ENCODE measurements around the gene SRGAP2C.
"Not testable (repeated sequence)": the region's sequence is repeated elsewhere in the genome, so short reads cannot be mapped to it uniquely, and the experiment has no call there.

The SRGAP2C gene

DNA sequence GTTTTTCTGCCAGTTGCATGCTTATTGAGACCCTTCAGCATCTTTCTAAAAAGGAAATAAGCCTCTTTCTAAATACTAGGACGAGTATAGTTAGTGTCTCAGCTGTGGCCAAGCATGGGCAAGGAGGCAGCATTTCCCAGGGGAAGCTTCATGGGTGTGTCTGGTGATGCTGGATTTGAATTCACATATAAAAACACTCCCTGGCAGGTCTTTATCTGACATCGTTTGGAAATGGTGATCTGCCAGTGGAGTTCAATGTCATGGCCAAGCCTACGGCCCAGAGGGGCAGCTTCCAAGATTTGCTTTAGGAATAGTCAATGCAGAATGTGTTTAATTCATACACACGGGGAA is 94.7 kb downstream of the SRGAP2C start:
- DNase-seq (ENCODE audit: low read depth) = not testable (repeated sequence)

DNA sequence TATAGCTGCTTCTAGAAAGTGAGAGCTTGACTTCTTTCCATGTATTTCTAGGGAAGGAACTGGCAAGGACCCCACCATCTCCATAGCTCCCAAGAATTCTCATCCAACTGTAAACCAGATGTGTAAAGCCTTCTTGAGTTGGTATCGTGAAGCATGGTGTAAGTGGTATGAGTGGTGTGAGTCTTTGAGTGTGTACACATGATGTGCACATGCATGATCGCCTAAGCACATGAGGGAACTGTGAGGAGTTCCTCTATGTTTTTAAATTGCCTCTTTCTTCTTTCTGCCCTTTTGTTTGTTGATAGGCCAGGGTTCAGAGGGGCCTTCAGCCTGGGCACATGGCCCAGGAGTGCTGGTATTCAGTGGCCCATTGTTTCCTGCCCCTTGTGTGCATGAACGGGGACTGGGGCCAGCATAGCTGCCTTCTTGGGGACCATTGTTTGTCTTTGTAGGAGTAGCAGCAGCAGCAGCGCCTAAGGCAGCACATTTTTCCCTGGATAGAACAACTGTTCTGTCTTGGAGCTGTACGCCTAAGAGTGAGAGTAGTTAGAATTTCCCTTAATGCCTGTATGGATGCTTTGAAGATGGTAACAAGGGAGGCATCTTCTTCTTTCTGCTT is 96.0 kb downstream of the SRGAP2C start:
- not testable (repeated sequence) for DNase-seq (ENCODE audit: low read depth)

DNA sequence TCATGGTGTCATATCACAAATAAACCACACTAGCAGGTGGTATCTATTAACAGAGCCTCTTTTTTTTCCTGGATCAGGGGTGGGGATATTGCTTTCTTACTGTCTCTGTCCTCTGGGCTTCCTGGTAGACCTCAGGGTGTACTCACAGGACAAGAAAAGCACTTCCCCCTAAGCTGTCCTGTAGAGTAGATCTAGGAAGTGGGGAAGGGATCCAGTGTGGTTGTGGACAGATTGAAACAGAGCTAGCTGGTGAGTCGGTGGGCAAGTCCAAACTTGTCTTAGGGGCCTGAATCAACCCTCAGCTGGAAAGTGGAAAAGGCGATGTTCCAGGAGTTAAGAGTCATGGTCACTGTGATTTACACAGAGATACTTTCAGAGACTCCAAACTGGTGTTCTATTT is 96.7 kb downstream of the SRGAP2C start:
- DNase-seq (ENCODE audit: low read depth) = not testable (repeated sequence)

DNA sequence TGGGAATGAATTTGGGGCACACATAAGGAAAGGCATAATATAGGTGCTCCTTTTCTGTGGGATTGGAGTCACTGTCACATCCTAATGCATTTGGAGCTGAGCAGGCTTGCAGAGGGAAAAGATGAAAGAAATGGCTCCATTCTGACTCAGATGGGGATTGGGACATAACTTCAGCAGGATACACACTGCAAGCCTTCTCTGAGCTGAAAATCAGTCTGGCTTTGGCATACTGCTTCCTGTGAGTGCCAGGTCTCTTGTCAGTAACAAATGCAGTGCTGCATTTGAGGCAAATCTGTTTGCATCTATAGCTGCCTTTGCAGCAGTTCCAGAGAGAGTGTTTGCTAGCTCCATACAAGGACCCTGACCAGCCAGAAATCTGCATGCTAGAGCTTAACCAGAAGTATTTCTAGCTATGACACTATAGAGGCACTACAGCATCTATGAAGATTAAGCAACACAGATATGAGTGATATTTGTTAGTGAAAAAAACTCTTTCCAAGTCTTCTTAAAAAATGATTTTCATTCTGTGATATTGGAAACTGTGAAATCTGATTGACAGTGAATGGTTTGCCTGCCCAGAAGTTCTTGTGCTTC is 98.9 kb downstream of the SRGAP2C start:
- DNase-seq (ENCODE audit: low read depth) = not testable (repeated sequence)

DNA sequence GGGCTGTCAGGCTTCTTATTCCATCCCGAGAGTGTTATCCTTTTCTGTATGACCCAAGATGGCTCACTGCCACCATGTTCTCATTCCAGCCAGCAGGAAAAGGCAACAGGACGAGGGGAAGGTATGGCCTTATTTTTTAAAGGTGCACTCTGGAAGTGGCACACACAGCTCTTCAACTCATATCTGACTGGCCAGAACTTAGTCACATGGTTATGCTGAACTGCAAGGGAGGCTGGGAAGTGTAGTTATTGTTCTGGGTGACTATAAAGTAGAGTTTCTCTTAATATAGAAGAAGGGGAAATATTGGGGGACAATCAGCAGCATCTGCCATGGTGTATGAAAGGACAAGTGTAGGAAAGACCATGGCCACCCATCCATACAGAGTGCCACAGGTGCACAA is 107.8 kb downstream of the SRGAP2C start:
- not testable (repeated sequence) for DNase-seq (ENCODE audit: low read depth)

DNA sequence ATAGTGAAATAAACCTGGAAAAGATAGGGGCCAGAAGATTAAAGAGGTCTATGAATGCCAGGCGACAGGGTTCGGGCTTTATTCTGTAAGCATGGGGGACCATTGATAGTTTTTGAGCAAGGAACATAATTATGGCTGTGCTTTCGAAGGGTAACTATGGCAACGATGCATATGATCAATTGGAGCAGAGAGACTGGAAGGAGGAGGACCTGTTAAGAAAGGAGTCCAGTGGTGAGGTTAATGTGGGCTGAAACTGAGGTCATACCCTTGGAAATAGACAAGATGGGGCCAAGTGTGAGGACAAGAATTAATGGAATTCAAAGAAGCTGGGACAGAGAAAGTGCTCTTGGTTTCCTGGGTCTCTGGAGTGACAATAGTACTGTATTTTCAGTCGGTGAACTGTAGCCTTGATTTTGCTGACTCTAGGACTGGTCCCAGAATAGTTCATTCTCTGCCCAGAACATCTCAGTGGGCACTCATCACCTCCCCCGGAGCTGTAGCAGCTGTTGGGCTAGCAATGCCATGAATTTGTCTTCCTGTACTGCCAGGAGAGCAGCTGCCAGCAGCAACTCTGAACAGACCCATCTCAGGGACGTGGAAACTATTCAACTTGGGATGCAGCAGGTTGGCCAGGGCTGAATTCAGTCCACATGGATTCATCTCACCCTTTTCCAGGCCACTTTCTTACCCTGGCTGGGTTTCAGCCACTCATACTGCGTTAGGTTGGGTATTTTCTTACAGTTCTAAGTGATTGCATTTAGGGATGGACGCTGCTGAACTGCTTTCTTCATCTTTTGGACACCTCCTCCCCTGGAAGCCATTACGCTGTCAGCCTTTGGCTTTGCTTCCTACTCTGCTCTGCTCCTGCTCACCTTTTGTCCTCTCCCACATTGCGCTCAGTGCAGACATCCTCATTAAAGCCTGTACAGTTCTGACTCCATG is 108.8 kb downstream of the SRGAP2C start:
- DNase-seq (ENCODE audit: low read depth) = not testable (repeated sequence)

DNA sequence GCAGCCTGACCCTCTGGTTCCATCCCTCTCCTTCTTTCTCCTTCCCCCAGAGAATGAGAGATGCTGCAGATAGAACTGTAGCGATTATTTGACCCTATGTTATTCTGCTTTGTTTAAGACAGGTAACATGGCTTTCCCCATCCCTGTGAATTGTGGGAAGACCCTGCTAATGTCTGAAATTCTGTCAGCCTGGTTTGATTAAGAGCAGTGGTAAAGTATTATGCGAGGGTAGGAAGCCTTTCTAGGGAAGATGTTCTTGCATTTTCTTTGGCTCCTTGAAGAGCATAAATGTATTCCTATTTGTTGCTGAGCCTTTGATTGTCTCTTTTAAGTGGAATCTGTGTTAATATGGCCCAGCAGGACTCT is 109.4 kb downstream of the SRGAP2C start:
- DNase-seq (ENCODE audit: low read depth) = not testable (repeated sequence)

DNA sequence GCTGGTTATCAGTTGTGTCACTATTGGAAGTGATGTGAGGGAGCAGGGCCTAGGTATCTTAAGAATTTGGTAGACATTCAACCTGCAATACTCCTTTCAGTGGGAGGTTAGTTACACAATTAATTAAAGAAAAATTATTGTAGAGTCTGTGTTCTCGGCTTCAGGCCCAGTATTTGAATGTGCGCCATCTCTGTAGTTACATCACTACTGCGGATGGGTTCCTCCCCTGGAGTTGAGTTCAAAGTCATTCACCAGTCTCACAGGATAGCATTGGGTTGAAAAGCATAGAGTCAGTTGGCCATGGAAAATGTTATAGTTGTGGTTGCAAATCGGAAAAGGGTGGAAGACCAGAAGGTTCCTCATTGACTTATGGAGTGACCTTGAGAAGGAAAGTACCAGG is 111.8 kb downstream of the SRGAP2C start:
- DNase-seq (ENCODE audit: low read depth) = not testable (repeated sequence)

DNA sequence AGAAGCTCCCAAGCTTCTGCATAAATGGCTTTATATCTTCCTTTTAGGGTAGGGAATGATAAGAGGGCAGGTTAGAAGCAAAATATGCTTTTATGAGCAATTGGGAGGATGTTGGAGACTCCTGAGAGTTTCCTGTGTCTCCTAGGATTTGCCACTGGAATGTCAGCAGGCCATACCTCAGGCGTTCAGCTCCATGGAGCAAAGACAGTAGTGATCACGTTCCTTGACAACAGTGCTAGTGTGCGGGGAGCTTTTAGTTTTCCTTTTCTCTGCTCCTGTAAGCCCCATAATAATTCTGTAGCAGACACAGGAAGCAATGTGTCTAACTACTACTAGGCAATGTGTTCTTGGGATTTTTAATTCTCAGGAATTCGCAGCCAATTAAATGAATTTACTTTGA is 113.8 kb downstream of the SRGAP2C start:
- not testable (repeated sequence) for DNase-seq (ENCODE audit: low read depth)

DNA sequence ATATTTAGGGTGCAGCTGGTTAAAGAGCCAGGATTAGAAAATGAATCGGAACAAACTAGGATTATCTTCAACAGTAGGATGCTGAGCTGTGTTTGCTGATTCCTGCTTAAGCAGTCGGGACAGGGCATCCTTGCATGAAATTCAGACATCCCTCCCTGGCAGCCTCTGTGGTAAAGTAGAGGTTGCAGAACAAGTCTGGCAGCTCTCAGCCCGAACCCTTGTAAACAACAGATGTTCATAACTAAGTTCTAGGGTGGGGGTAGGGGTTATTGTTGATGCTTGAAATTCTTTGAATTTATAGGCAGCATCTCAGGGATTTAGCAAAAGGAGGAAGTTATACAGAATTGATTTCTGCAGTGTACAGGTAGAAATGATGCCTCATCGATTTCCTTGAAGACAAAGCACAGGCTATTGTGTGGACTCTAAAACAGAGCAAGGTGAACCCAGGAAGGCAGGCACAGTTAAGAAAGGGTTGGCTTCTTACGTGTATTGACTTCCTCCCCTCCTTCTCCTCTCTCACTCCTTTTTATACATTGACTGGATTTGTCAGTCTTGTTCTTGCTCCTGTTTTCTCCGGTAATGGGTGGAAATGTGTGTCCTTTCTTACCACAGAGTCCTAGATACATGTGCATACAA is 114.9 kb downstream of the SRGAP2C start:
- not testable (repeated sequence) for DNase-seq (ENCODE audit: low read depth)

DNA sequence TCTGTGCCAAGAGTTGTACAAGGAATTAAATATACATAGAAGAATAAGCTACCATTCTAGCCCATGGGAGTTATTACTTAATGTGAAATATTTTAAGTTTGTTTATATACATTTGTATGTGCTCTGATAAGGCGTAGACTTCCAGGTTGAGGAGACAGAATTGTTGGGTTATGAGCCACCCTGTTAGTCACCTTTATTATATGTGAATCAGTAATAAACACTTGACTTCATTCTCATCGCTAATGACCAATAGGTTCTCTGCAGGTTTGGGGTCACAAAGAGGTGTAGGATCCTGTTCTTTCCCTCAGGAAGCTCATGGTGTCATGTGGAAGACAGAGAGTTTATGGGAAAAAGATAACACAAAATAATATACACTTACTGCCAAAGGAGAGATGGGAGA is 117.1 kb downstream of the SRGAP2C start:
- DNase-seq (ENCODE audit: low read depth) = not testable (repeated sequence)

DNA sequence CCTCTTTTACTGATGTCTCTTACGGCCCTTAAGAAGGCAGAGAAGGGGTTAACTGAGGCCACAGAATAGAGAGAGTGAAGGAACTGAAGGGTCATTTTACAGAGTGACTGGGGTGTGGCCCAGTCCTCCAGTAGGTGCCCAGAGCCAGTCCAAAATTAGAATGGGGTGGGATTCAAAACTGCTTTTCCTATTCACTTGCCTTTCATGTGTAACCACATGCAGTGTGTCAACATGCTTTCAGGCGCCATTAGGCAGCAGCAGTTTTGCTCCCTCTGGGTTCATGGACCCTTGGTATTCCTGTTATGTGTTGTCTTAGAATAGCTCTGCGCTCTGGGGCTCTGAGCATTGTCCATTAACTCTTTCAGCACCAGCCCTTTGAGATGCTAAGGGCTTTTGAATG is 123.0 kb downstream of the SRGAP2C start:
- DNase-seq (ENCODE audit: low read depth) = not testable (repeated sequence)

DNA sequence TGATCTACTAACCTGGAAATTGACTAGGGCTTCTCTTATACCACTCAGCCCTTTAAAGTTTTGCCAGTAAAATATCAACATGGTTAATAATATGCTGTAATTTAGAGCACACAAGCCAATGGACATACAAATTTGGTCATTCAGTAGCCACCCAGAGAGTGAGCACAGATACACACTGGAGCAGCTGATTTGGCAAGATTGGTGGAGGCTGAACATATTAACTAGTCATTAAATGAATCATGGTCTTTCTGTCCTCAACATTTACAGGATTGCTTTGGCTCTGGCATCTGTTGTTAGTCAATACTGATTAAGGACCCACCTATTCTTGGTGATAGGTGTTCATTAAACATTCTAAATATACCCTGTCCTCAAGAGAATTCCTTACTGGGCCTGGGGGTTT is 130.7 kb downstream of the SRGAP2C start:
- not testable (repeated sequence) for DNase-seq (ENCODE audit: low read depth)

DNA sequence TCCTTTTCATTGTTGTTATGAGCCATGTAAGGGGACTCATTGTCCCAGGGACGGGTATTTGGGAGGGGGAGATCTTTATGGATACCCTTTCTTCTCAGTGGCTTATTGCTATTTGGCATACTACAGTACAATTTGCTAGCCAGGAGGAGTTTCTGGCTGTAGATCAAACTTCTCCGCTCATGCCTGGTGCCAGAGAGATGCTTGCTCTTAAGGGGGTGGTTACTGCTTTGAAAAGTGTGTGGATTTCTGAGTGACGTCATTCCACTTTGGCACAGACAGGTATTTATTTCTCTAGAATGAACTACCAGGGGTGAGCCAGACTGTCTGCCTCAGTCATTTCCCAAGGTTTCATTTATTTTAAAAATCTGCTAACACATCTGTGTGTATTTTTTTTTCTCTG is 131.3 kb downstream of the SRGAP2C start:
- DNase-seq (ENCODE audit: low read depth) = not testable (repeated sequence)

DNA sequence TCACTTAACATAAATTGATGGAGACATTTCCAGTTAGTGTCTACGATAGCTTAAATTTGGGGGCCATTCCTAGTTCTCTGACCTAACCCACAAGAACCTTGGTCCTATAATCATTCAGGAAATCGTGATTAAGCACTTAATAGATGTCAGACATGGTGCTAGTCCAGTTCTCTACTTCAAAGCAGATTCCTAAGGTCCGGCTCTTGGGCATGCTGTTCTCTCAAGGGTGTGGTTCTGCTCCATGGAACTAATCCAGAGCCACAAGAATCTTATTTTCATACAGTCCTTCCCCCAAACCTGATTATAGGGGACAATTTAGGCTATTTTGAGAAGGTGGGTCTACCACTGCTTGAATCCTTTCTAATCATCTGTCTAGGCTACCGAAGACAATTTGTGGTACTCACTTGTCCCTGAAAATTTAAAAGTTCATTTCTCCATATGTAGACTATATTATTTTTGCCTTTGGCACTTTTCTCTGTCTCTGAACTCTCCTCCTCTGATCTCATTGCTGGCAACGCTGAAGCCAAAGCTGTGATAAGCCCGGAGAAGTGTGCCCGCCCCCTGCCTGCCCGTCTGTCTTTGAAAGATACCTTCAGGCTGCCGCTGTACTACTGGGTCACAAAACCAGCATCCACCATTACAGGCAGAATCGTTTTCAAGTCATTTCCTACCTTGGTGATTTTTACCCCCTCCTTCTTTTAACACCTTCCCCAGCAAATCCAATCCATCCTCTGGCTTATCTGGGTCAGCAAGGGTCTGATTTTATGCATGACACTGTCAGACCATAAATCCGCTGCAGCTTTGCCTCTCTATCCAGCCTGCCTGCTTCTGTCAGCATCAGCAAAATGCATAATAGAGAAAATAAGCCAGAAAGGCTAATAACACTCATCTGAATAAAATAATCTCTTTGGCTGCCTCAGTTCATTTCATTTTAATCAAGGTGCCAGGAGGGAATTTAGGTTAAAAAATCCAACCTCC is 133.0 kb downstream of the SRGAP2C start:
- DNase-seq (ENCODE audit: low read depth) = not testable (repeated sequence)

DNA sequence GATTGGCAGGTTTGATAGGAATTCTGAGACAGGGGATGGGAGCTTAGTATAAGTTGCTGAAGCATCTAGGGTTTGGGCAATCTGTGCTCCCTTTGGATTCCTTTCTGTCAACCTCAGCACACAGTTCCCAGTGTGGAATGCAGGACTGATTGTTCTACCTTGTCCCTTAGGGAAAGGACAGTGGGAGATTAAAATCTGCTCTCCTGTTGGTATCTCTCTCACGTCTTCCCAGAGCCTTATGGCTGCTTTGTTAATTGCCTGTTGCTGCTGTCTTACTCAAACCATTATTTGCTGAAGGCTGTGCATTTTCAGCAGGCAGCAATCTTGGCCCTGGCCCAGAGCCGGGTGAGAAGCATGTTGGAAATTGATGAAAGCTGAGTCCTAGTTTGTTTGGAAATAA is 133.9 kb downstream of the SRGAP2C start:
- DNase-seq (ENCODE audit: low read depth) = not testable (repeated sequence)

DNA sequence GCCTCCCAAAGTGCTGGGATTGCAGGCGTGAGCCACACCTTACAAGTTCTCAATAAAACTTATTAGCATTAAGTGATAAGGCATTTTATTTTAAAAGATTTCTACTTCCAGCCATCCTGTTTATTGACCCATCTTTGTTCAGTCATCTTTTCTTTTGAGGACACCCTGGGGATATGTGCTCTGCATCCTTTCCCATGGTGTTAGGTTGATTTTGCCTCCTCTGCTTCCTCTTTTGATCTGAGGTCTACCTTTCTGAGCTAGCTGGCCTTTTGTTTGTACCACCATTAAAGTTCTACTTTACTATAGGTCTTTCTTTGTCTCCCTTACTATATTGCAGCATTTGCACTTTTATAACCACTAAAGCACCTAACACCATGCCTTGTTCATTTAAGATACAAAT is 136.9 kb downstream of the SRGAP2C start:
- DNase-seq (ENCODE audit: low read depth) = not testable (repeated sequence)

DNA sequence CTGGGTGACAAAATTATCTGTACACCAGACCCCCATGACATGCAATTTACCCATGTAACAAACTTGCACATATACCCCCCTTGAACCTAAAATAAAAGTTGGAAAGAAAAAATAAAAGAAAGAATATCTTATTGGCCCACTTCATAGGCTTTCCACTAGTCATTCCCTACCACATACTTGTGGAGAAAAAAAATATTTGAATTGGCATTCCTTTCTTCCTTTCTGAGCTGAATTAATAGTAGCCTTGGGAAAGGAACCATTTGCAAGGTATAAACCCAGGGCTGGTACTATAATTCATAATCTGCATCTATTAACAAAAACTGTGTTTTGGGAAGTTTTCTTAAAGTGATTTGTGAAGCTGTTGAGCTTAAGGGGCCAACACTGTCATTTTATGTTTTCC is 140.0 kb downstream of the SRGAP2C start:
- DNase-seq (ENCODE audit: low read depth) = not testable (repeated sequence)

DNA sequence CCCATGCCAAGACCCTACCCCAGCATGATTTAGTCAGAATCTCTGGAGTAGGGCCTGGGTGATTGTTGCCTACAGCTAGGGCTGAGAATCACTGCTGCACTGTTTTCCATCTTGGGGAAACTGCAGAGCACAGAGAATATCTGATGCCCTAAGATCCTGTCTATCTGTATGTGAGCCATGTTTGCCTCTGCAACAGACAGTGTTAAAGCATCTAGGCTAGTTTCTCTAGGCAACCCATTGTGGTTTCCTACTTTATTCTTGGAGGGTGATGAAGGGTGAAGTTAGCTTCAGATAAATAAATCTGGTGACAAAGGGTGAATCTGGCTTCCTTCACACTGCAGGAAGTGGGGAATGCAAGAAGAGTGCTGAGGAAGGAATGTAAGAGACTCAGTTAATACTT is 147.4 kb downstream of the SRGAP2C start:
- DNase-seq (ENCODE audit: low read depth) = not testable (repeated sequence)

DNA sequence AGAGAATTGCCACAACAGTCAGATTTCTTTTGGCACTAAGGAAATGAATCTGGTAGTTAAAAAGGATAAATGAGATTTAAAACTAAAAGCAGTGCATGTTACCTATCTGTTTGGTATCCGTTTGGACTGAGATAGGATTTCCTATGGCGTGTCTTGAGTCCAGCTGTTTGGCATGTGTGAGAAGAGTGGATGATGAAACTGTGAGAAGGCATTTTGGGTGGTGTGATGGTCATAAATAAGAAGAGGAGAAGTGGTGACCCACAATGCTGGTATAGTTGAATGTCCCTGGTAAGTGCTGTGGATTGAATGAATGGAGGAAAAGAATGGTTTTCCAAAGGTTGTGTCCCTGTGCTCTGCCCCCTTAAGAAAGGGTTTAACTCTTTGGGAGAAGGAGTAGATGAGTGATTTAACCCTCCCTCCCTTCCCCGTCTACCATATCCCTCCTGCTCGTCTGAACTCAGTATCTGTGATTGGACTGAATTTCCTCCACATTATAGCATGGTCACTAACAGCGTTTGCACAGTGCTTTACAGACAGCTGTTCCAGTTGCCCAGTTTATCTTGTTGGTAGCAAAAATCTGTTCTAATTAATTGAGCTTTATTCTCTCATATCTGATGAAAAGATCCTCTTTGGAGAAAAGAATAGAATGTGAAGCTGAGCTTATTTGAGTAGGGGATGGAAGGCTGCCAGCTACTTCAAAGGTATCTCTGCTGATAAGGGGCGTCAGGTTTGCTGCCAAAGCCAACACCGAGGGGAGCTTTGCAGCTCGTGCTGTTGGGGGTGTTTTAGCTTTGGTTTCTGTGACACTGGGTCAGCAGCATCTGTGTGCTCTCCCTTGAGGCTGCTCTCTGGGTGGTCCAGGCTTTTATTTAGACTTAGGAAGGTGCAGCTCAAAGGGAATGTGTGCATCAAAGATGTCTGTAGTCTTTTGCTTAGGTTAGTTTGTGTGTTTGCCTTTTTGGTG is 148.1 kb downstream of the SRGAP2C start:
- not testable (repeated sequence) for DNase-seq (ENCODE audit: low read depth)
